ENCODE measurements around the gene TEX52. TPM values are rescaled to one million over a fixed set of nuclear protein-coding genes. Genes with fewer than 3 reads are reported as not detected.

The TEX52 gene
- total and polyA plus RNA-seq, 2 of the 8 experiments (the other 6 are each of a cell fraction or from before 2014, with no cell fraction given) = not detected

GRCh38 chr12:2841056-2841650, 15.7 kb downstream of the TEX52 start:
- CTCF ChIA-PET (ENCODE audit: partially characterized antibody) = interaction anchor here (1.2 to 1.4 kb wide), 3 partner anchors 8 to 117 kb away, joined by 3 to 6 read pairs (median 6); no protein-coding TSS in a partner anchor
- Histone ChIP-seq H4K5ac (ENCODE audit: insufficient read length, low read depth, low read length) (no peak overlapping the region), H2AFZ (ENCODE audit: low read length) (no peak overlapping the region), H3K79me1 (ENCODE audit: low read depth, low read length) (no peaks in the 10 kb centered on the region), H2BK5ac (ENCODE audit: low read depth, low read length) (no peak overlapping the region), H3K56ac (replicated peaks; ENCODE audit: insufficient read length, low read depth, low read length) (no peak overlapping the region), H3K14ac (ENCODE audit: insufficient read length) (no peak overlapping the region), H3K27me3 (replicated peaks in 1 of 4; ENCODE audit: control insufficient read depth in 3 of 4, extremely low read depth in 1 of 4, insufficient read depth in 3 of 4, low read length in 3 of 4) (no peaks in the 10 kb centered on the region; a peak in 1 of 7 replicates), H2AK5ac (ENCODE audit: low read depth, low read length) (no peak overlapping the region), H3K23me2 (ENCODE audit: low read depth, low read length) (no peaks in the 10 kb centered on the region), H2BK12ac (ENCODE audit: low read depth, low read length) (no peak overlapping the region), H2BK15ac (ENCODE audit: low read length) (no peak overlapping the region), H3K18ac (ENCODE audit: extremely low read depth, low read length) (no peak overlapping the region), H2BK20ac (ENCODE audit: low read length) (no peak overlapping the region), H3K9ac (replicated peaks in 1 of 4; ENCODE audit: extremely low read depth in 1 of 4, low read depth in 3 of 4, low read length in 3 of 4) (no peak overlapping the region), H2BK120ac (replicated peaks; ENCODE audit: low read depth, low read length) (no peak overlapping the region), H4K8ac (ENCODE audit: extremely low read depth, insufficient read depth, low read length) (no peak overlapping the region; the same call in 1 of the 2 replicates), H4K20me1 (replicated peaks in 1 of 2; ENCODE audit: control insufficient read depth in 1 of 2, insufficient read depth in 2 of 2, low read length in 2 of 2) (peaks cover 0 to 3% of the 10 kb centered on the region in 2 experiments), H3K9me3 (ENCODE audit: insufficient read depth in 2 of 2, low read depth in 1 of 2, low read length in 1 of 2) (no peaks in the 10 kb centered on the region), H3K23ac (ENCODE audit: insufficient read length) (no peak overlapping the region), H3K4ac (replicated peaks; ENCODE audit: insufficient read length, low read depth, low read length) (no peak overlapping the region), H3K4me1 (replicated peaks in 1 of 4; ENCODE audit: control insufficient read depth in 3 of 4, insufficient read depth in 4 of 4, low read length in 3 of 4) (no peaks in the 10 kb centered on the region; a peak in 3 of 7 replicates), H3K27ac (ENCODE audit: low read depth, low read length) (no peak overlapping the region), H3K4me2 (ENCODE audit: insufficient read depth in 1 of 2, low read depth in 2 of 2, low read length in 2 of 2) (no peak overlapping the region), H3K4me3 (ENCODE audit: extremely low read depth in 1 of 4, insufficient read depth in 2 of 4, low read depth in 3 of 4, low read length in 4 of 4) (no peak overlapping the region), H3K36me3 (ENCODE audit: control insufficient read depth in 2 of 4, insufficient read depth in 4 of 4, low read length in 3 of 4) (no peaks in the 10 kb centered on the region; a peak in 1 of 8 replicates), H3K79me2 (ENCODE audit: control insufficient read depth in 1 of 2, insufficient read depth in 2 of 2, low read length in 2 of 2) (no peaks in the 10 kb centered on the region), H4K91ac (replicated peaks; ENCODE audit: insufficient read length, low read length) (no peak overlapping the region)
- DNase-seq (ENCODE audit: low read depth in 1 of 2, low spot score in 2 of 2) (no peak), FAIRE-seq (no peak)
- 85% methylated on average over 9 of the region's 9 CpGs; no CpG with 5 or more reads in 1 of the 2 experiments for WGBS, 2 experiments (ENCODE audit: extremely low coverage in 1 of 2, insufficient coverage in 1 of 2, insufficient read length in 1 of 2, insufficient replicate concordance in 2 of 2, low coverage in 1 of 2, low lambda C conversion rate in 2 of 2, missing lambda C conversion rate in 1 of 2)
- POLR2A ChIA-PET (ENCODE audit: partially characterized antibody) = no interaction called here
- TF ChIP-seq EGR1 (IDR thresholded peaks at IDR 0.05; ENCODE audit: borderline replicate concordance, low read depth, low read length) = no peak
- TF ChIP-seq NRF1 (IDR thresholded peaks at IDR 0.05; ENCODE audit: low read depth, low read length) = no peak
- no peak for TF ChIP-seq KDM4A (IDR thresholded peaks at IDR 0.05; ENCODE audit: low read depth, low read length, severe bottlenecking)
- no peak for TF ChIP-seq RAD21 (IDR thresholded peaks at IDR 0.05 in 1 of 2, conservative IDR thresholded peaks at IDR 0.05 in 1 of 2; ENCODE audit: low read depth in 2 of 2, low read length in 2 of 2)
- no peak for TF ChIP-seq PHF8 (conservative IDR thresholded peaks at IDR 0.05; ENCODE audit: low read depth, low read length)
- TF ChIP-seq ATF3 (IDR thresholded peaks at IDR 0.05; ENCODE audit: insufficient read depth, low read depth, low read length) = no peak
- no peak for TF ChIP-seq POU5F1 (IDR thresholded peaks at IDR 0.05; ENCODE audit: low read depth, low read length)
- TF ChIP-seq MAFK (IDR thresholded peaks at IDR 0.05; ENCODE audit: low read depth, low read length) = no peak
- TF ChIP-seq GABPA (IDR thresholded peaks at IDR 0.05; ENCODE audit: borderline replicate concordance, insufficient read depth, low read length) = no peak
- TF ChIP-seq ASH2L (IDR thresholded peaks at IDR 0.05; ENCODE audit: low read length) = no peak
